Stimulated activated CD8-positive, alpha-beta memory T cell treated with anti-CD3 and anti-CD28 coated beads, Interleukin-4, amount 100 ng/mL, for 1 hour (primary cell): ENCODE data around the gene TJP1.
"Not testable (repeated sequence)": the region's sequence is repeated elsewhere in the genome, so short reads cannot be mapped to it uniquely, and the experiment has no call there.

Source experiments
- DNase-seq, 2 donors: peaks; one replicate each; pipeline ENCODE4 v3.0.0-alpha.2; 2020; ENCODE audit warnings: low read depth in 2 of 2, low spot score in 1 of 2

The TJP1 gene

GRCh38 chr15:29756358-29757267 lies 65.7 kb downstream of the TJP1 start:
- no peak for DNase-seq

- DNase-seq, result not testable (repeated sequence)
These were observed 68.3 kb downstream of the TJP1 start for GRCh38 chr15:29754009-29754408.

GRCh38 chr15:29753506-29753905 lies 68.8 kb downstream of the TJP1 start:
- no peak for DNase-seq

- DNase-seq, result no peak
These were observed 71.5 kb downstream of the TJP1 start for GRCh38 chr15:29750754-29751153.

- no peak for DNase-seq
These were observed 72.7 kb downstream of the TJP1 start for GRCh38 chr15:29749365-29750086.

GRCh38 chr15:29747837-29748417 lies 74.3 kb downstream of the TJP1 start:
- no peak for DNase-seq

GRCh38 chr15:29743475-29743874 lies 78.8 kb downstream of the TJP1 start:
- DNase-seq, result no peak

- no peak for DNase-seq
These were observed 81.5 kb downstream of the TJP1 start for GRCh38 chr15:29740692-29741311.

GRCh38 chr15:29736744-29737020 lies 85.6 kb downstream of the TJP1 start:
- no peak for DNase-seq

- no peak for DNase-seq
These were observed 86.1 kb downstream of the TJP1 start for GRCh38 chr15:29736012-29736743.

- no peak for DNase-seq
These were observed 87.2 kb downstream of the TJP1 start for GRCh38 chr15:29734917-29735572.

GRCh38 chr15:29731865-29732264 lies 90.4 kb downstream of the TJP1 start:
- no peak for DNase-seq

- not testable (repeated sequence) for DNase-seq
These were observed 91.8 kb downstream of the TJP1 start for GRCh38 chr15:29730471-29730870.

- no peak for DNase-seq
These were observed 93.8 kb downstream of the TJP1 start for GRCh38 chr15:29728418-29728817.

GRCh38 chr15:29727871-29728270 lies 94.4 kb downstream of the TJP1 start:
- DNase-seq, result no peak

GRCh38 chr15:29726553-29726952 lies 95.7 kb downstream of the TJP1 start:
- DNase-seq, result no peak

GRCh38 chr15:29724026-29724425 lies 98.2 kb downstream of the TJP1 start:
- DNase-seq, result no peak

- DNase-seq, result no peak
These were observed 108.5 kb downstream of the TJP1 start for GRCh38 chr15:29713784-29714183.

- no peak for DNase-seq
These were observed 110.0 kb downstream of the TJP1 start for GRCh38 chr15:29712149-29712885.

GRCh38 chr15:29711531-29711930 lies 110.7 kb downstream of the TJP1 start:
- no peak for DNase-seq
